Subcutaneous abdominal adipose tissue (tissue), 5 donors: Measurements from ENCODE around the gene SNX32.

ENCODE experiments used
- H3K27ac ChIP-seq: one replicate; pipeline ENCODE4 v1.7.0; 2013; ENCODE audit warnings: low read depth, mild to moderate bottlenecking, inconsistent platforms, low read length, moderate library complexity
- H3K27me3 ChIP-seq, 5 donors: one replicate each; pipeline ENCODE4 v1.7.0; 2013; ENCODE audit warnings: low read length in 5 of 5, inconsistent platforms in 1 of 5; ENCODE audit not compliant: control insufficient read depth in 5 of 5, insufficient read depth in 4 of 5
- H3K36me3 ChIP-seq, 5 donors: one replicate each; pipeline ENCODE4 v1.7.0; 2013; ENCODE audit warnings: low read length in 5 of 5; ENCODE audit not compliant: control insufficient read depth in 5 of 5, insufficient read depth in 5 of 5
- H3K4me1 ChIP-seq, 5 donors: one replicate each; pipeline ENCODE4 v1.7.0; 2013; ENCODE audit warnings: low read length in 5 of 5, mild to moderate bottlenecking in 3 of 5, moderate library complexity in 1 of 5; ENCODE audit not compliant: control insufficient read depth in 5 of 5, insufficient read depth in 5 of 5
- H3K4me3 ChIP-seq, 5 donors: one replicate each; pipeline ENCODE4 v1.7.0; 2013; ENCODE audit warnings: low read length in 5 of 5, low read depth in 1 of 5
- H3K9ac ChIP-seq, 5 donors: one replicate each; pipeline ENCODE4 v1.7.0; 2013; ENCODE audit warnings: low read length in 5 of 5, mild to moderate bottlenecking in 4 of 5, moderate library complexity in 3 of 5
- H3K9me3 ChIP-seq, 5 donors: one replicate each; pipeline ENCODE4 v1.7.0; 2013; ENCODE audit warnings: low read length in 5 of 5; ENCODE audit not compliant: control insufficient read depth in 5 of 5
- donor health status: healthy.
- donor health status: healthy.
- donor health status: healthy.
- donor health status: healthy.
- donor health status: healthy.

SNX32 gene

GRCh38 chr11:65892661-65893317, 59.0 kb downstream of the SNX32 start:
- Histone ChIP-seq H3K4me1 (peaks cover 8 to 61% (median 56%) of the 10 kb centered on the region in 5 donors), H3K27me3 (no peaks in the 10 kb centered on the region), H3K4me3 (peak overlapping the region in 4 of 5 donors; percentile 44 to 88 (median 75)), H3K9me3 (no peaks in the 10 kb centered on the region), H3K36me3 (no peaks in the 10 kb centered on the region), H3K27ac (peak overlapping the region; percentile 99), H3K9ac (no peak overlapping the region)

- Histone ChIP-seq H3K9me3 (no peaks in the 10 kb centered on the region), H3K9ac (peak overlapping the region in 4 of 5 donors; percentile 2 to 68 (median 28)), H3K27ac (peak overlapping the region; percentile 99), H3K36me3 (no peaks in the 10 kb centered on the region), H3K27me3 (peaks cover 0 to 2% (median 0%) of the 10 kb centered on the region in 5 donors), H3K4me1 (peaks cover 8 to 56% (median 52%) of the 10 kb centered on the region in 5 donors), H3K4me3 (peak overlapping the region in 4 of 5 donors; percentile 33 to 78 (median 58))
Observed at GRCh38 chr11:65894034-65894591, 60.4 kb downstream of the SNX32 start.

GRCh38 chr11:65895482-65895981, 61.8 kb downstream of the SNX32 start:
- Histone ChIP-seq H3K9ac (no peak overlapping the region), H3K27me3 (peaks cover 0 to 2% (median 0%) of the 10 kb centered on the region in 5 donors), H3K4me3 (no peak overlapping the region), H3K36me3 (no peaks in the 10 kb centered on the region), H3K27ac (no peak overlapping the region), H3K9me3 (no peaks in the 10 kb centered on the region), H3K4me1 (peaks cover 4 to 55% (median 48%) of the 10 kb centered on the region in 5 donors)

GRCh38 chr11:65896034-65896999, 62.6 kb downstream of the SNX32 start:
- H3K27me3 ChIP-seq, result peaks cover 0 to 2% (median 0%) of the 10 kb centered on the region in 5 donors
- H3K9me3 ChIP-seq, result no peaks in the 10 kb centered on the region
- no peak overlapping the region for H3K9ac ChIP-seq
- no peak overlapping the region for H3K27ac ChIP-seq
- H3K4me3 ChIP-seq, result no peak overlapping the region
- peaks cover 4 to 51% (median 42%) of the 10 kb centered on the region in 5 donors for H3K4me1 ChIP-seq
- no peaks in the 10 kb centered on the region for H3K36me3 ChIP-seq

GRCh38 chr11:65897020-65897471, 63.3 kb downstream of the SNX32 start:
- H3K9ac ChIP-seq, result no peak overlapping the region
- peaks cover 4 to 44% (median 35%) of the 10 kb centered on the region in 5 donors for H3K4me1 ChIP-seq
- no peaks in the 10 kb centered on the region for H3K9me3 ChIP-seq
- H3K27me3 ChIP-seq, result peaks cover 0 to 2% (median 0%) of the 10 kb centered on the region in 5 donors
- no peak overlapping the region for H3K4me3 ChIP-seq
- no peak overlapping the region for H3K27ac ChIP-seq
- no peaks in the 10 kb centered on the region for H3K36me3 ChIP-seq

- Histone ChIP-seq H3K9ac (peak overlapping the region in 3 of 5 donors; percentile 42 to 84 (median 62)), H3K27me3 (peaks cover 0 to 2% (median 0%) of the 10 kb centered on the region in 5 donors), H3K27ac (peak overlapping the region; percentile 30), H3K4me3 (peak overlapping the region; percentile 40 to 82 (median 79)), H3K9me3 (no peaks in the 10 kb centered on the region), H3K4me1 (peaks cover 1 to 27% (median 19%) of the 10 kb centered on the region in 5 donors), H3K36me3 (no peaks in the 10 kb centered on the region)
Observed at GRCh38 chr11:65898656-65899355, 65.0 kb downstream of the SNX32 start.

- H3K9ac ChIP-seq, result peak overlapping the region in 4 of 5 donors; percentile 36 to 87 (median 82)
- H3K36me3 ChIP-seq, result no peaks in the 10 kb centered on the region
- H3K27me3 ChIP-seq, result peaks cover 0 to 2% (median 0%) of the 10 kb centered on the region in 5 donors
- peak overlapping the region; percentile 40 to 82 (median 79) for H3K4me3 ChIP-seq
- no peaks in the 10 kb centered on the region for H3K9me3 ChIP-seq
- H3K27ac ChIP-seq, result peak overlapping the region; percentile 30
- peaks cover 0 to 21% (median 14%) of the 10 kb centered on the region in 5 donors for H3K4me1 ChIP-seq
Observed at GRCh38 chr11:65899356-65900124, 65.8 kb downstream of the SNX32 start.

- Histone ChIP-seq H3K36me3 (no peaks in the 10 kb centered on the region), H3K4me3 (peak within 1 kb of the TSS; percentile 40 to 82 (median 79)), H3K9me3 (no peaks in the 10 kb centered on the region), H3K4me1 (peaks cover 0 to 21% (median 14%) of the 10 kb centered on the region in 5 donors), H3K27me3 (peaks cover 0 to 2% (median 0%) of the 10 kb centered on the region in 5 donors), H3K9ac (peak within 1 kb of the TSS in 4 of 5 donors; percentile 36 to 87 (median 82)), H3K27ac (peak within 1 kb of the TSS; percentile 30)
Observed at GRCh38 chr11:65900125-65900898, 66.5 kb downstream of the SNX32 start, which contains the start of gene FOSL1. TSS of gene FOSL1 (minus strand) at chr11:65900388. CDS start at chr11:65900339, 49 bp downstream.
